DND-41 (cell line): Measurements from ENCODE around the gene VTCN1.
"Not testable (repeated sequence)": the region's sequence is repeated elsewhere in the genome, so short reads cannot be mapped to it uniquely, and the experiment has no call there.

Experiments used
- EZH2 ChIP-seq: IDR thresholded peaks from 3 replicates; pipeline ENCODE4 v1.6.1; 2012; ENCODE audit warnings: borderline replicate concordance, low read depth, mild to moderate bottlenecking, moderate library complexity, low read length, inconsistent platforms; ENCODE audit not compliant: severe bottlenecking
- TF ChIP-seq, protein P1 (sequence below): IDR thresholded peaks from 2 replicates; pipeline ENCODE4 v1.5.1; 2012; ENCODE audit warnings: borderline replicate concordance, low read length, moderate library complexity, mild to moderate bottlenecking; ENCODE audit not compliant: poor library complexity, severe bottlenecking; ENCODE audit errors: extremely low read depth

DNA sequence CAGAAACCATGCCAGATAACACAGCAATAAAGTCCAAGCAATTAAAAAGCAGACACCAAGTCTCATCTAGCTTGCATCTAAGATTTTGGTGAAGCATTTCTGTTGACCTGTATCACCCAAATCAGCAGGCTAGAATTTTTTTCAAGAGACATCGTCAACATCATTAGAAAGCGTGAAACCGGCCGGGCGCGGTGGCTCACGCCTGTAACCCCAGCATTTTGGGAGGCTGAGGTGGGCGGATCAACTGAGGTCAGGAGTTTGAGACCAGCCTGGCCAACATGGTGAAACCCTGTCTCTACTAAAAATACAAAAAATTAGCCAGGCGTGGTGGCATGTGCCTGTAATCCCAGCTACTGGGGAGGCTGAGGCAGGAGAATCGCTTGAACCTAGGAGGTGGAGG is 91.6 kb downstream of the VTCN1 start:
- TF ChIP-seq, protein P1, sequence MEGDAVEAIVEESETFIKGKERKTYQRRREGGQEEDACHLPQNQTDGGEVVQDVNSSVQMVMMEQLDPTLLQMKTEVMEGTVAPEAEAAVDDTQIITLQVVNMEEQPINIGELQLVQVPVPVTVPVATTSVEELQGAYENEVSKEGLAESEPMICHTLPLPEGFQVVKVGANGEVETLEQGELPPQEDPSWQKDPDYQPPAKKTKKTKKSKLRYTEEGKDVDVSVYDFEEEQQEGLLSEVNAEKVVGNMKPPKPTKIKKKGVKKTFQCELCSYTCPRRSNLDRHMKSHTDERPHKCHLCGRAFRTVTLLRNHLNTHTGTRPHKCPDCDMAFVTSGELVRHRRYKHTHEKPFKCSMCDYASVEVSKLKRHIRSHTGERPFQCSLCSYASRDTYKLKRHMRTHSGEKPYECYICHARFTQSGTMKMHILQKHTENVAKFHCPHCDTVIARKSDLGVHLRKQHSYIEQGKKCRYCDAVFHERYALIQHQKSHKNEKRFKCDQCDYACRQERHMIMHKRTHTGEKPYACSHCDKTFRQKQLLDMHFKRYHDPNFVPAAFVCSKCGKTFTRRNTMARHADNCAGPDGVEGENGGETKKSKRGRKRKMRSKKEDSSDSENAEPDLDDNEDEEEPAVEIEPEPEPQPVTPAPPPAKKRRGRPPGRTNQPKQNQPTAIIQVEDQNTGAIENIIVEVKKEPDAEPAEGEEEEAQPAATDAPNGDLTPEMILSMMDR: not testable (repeated sequence)
- not testable (repeated sequence) for TF ChIP-seq EZH2
